Measurements from ENCODE around the gene UTP15.
A peak's percentile ranks its signal among the peaks of the same experiment; 100 is the strongest.

Gene UTP15

GRCh38 chr5:73619606-73620333 is 54.2 kb downstream of the UTP15 start:
- H3K4me3 Mint-ChIP-seq: no peak overlapping the region
- H3K27me3 Mint-ChIP-seq (ENCODE audit: low read depth, poor library complexity): peaks cover 42% of the 10 kb centered on the region
- DNase-seq: no peak
- peaks cover 15% of the 10 kb centered on the region for H3K4me1 Mint-ChIP-seq
- H3K36me3 Mint-ChIP-seq (ENCODE audit: low read depth): no peaks in the 10 kb centered on the region
- H3K27ac Mint-ChIP-seq: no peak overlapping the region
- H3K9me3 Mint-ChIP-seq: no peaks in the 10 kb centered on the region
- TF ChIP-seq, protein P1, sequence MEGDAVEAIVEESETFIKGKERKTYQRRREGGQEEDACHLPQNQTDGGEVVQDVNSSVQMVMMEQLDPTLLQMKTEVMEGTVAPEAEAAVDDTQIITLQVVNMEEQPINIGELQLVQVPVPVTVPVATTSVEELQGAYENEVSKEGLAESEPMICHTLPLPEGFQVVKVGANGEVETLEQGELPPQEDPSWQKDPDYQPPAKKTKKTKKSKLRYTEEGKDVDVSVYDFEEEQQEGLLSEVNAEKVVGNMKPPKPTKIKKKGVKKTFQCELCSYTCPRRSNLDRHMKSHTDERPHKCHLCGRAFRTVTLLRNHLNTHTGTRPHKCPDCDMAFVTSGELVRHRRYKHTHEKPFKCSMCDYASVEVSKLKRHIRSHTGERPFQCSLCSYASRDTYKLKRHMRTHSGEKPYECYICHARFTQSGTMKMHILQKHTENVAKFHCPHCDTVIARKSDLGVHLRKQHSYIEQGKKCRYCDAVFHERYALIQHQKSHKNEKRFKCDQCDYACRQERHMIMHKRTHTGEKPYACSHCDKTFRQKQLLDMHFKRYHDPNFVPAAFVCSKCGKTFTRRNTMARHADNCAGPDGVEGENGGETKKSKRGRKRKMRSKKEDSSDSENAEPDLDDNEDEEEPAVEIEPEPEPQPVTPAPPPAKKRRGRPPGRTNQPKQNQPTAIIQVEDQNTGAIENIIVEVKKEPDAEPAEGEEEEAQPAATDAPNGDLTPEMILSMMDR (IDR thresholded peaks at IDR 0.05): no peak

DNA sequence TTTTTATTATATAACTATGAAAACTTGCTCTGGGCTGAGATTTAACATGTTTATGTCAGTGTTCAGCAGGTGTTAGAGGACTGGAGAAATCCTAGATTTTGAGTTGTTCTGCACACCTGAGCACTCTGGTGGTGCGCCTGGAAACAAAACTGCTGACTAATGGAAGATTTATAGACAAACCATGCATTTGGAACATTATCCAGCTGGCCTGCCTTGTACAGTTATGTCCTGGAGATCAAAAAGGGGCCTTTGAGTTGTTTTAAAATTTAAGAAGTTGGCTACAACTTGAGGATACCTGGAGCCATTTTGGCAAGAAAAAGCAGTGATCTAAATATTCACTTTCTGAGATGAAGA is 54.8 kb downstream of the UTP15 start:
- Mint-ChIP-seq H3K4me1 (peaks cover 15% of the 10 kb centered on the region), H3K9me3 (no peaks in the 10 kb centered on the region), H3K27me3 (ENCODE audit: low read depth, poor library complexity) (peaks cover 44% of the 10 kb centered on the region), H3K36me3 (ENCODE audit: low read depth) (no peaks in the 10 kb centered on the region), H3K4me3 (no peak overlapping the region), H3K27ac (no peak overlapping the region)
- TF ChIP-seq, protein P1 (IDR thresholded peaks at IDR 0.05): no peak
- DNase-seq: no peak

DNA sequence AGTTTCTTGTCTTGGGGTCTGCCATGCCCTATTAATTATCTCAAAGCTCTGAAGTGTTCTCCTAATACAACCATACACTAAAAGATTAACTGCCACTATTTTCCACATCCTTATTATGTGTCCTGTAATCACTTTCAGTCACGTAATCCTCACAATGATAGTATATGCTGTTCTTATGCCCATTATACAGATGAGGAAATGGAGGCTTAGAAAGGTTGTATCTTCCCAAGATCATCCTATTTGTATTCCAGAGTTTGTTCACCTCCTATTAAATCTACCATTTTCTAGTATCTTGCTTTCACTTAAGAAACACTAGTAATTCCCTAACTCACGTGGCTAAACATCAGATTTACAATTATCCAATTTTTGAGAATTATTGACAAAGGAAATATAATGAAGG is 57.5 kb downstream of the UTP15 start:
- TF ChIP-seq, protein P1 (IDR thresholded peaks at IDR 0.05): no peak
- Mint-ChIP-seq H3K4me3 (no peak overlapping the region), H3K9me3 (no peaks in the 10 kb centered on the region), H3K27me3 (ENCODE audit: low read depth, poor library complexity) (peaks cover 63% of the 10 kb centered on the region), H3K27ac (no peak overlapping the region), H3K36me3 (ENCODE audit: low read depth) (no peaks in the 10 kb centered on the region), H3K4me1 (peaks cover 12% of the 10 kb centered on the region)
- DNase-seq: no peak

DNA sequence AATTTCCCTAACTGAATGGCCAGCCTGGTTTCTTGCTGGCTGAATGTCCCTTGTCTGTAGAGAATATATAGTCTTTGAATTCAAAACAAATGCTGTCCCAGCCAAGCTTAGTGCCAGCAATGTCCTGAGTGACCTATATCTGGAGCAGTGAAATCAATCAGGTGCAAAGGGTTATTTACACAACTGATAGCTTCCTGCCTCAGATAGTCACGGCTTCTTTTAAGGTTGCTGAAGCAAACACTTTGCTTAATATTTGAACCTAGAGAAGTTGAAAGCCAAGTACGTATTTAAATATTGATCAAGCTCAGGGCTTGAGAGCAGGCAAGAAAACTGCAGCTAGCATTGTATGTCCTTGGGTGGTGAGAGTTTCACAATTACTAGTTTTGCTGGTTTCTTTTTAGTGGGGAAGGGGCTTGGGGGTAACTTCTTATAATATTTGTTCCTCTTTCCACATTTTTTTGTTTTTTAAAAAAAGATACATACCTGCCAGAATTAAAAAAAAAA is 58.4 kb downstream of the UTP15 start:
- TF ChIP-seq, protein P1 (IDR thresholded peaks at IDR 0.05): no peak
- H3K4me3 Mint-ChIP-seq: peak overlapping the region; percentile 15
- H3K36me3 Mint-ChIP-seq (ENCODE audit: low read depth): no peaks in the 10 kb centered on the region
- H3K27me3 Mint-ChIP-seq (ENCODE audit: low read depth, poor library complexity): peaks cover 70% of the 10 kb centered on the region
- H3K9me3 Mint-ChIP-seq: no peaks in the 10 kb centered on the region
- no peak overlapping the region for H3K27ac Mint-ChIP-seq
- H3K4me1 Mint-ChIP-seq: peaks cover 12% of the 10 kb centered on the region
- DNase-seq: no peak

GRCh38 chr5:73624888-73625287 is 59.3 kb downstream of the UTP15 start:
- no peak for DNase-seq
- peaks cover 12% of the 10 kb centered on the region for H3K4me1 Mint-ChIP-seq
- H3K27me3 Mint-ChIP-seq (ENCODE audit: low read depth, poor library complexity): peaks cover 76% of the 10 kb centered on the region
- TF ChIP-seq, protein P1 (IDR thresholded peaks at IDR 0.05): no peak
- no peaks in the 10 kb centered on the region for H3K9me3 Mint-ChIP-seq
- H3K36me3 Mint-ChIP-seq (ENCODE audit: low read depth): no peaks in the 10 kb centered on the region
- peak overlapping the region; percentile 34 for H3K4me3 Mint-ChIP-seq
- no peak overlapping the region for H3K27ac Mint-ChIP-seq

- H3K27ac Mint-ChIP-seq: no peak overlapping the region
- no peaks in the 10 kb centered on the region for H3K9me3 Mint-ChIP-seq
- H3K36me3 Mint-ChIP-seq (ENCODE audit: low read depth): no peaks in the 10 kb centered on the region
- H3K4me3 Mint-ChIP-seq: peak overlapping the region; percentile 77
- H3K4me1 Mint-ChIP-seq: peaks cover 12% of the 10 kb centered on the region
- peaks cover 76% of the 10 kb centered on the region for H3K27me3 Mint-ChIP-seq (ENCODE audit: low read depth, poor library complexity)
- TF ChIP-seq, protein P1 (IDR thresholded peaks at IDR 0.05): no peak
- DNase-seq: no peak
Observed at GRCh38 chr5:73625372-73625943, 59.9 kb downstream of the UTP15 start.

Data from nephron progenitor cell (in vitro differentiated cells).